Stimulated activated CD8-positive, alpha-beta memory T cell treated with anti-CD3 and anti-CD28 coated beads, Interleukin-4, amount 100 ng/mL, for 4 hours (primary cell): ENCODE results near the gene MMP19.

ENCODE experiments used
- DNase-seq, 2 donors: peaks; one replicate each; pipeline ENCODE4 v3.0.0-alpha.2; 2020; ENCODE audit warnings: low read depth in 2 of 2, low spot score in 1 of 2

The MMP19 gene

GRCh38 chr12:55814257-55814656 is 28.5 kb downstream of the MMP19 start:
- DNase-seq, result no peak

GRCh38 chr12:55812088-55812487 is 30.6 kb downstream of the MMP19 start:
- no peak for DNase-seq

- DNase-seq, result no peak
Measured at GRCh38 chr12:55809274-55809673, 33.5 kb downstream of the MMP19 start.

- DNase-seq, result no peak
Measured at GRCh38 chr12:55806982-55807381, 35.8 kb downstream of the MMP19 start.

GRCh38 chr12:55797550-55797949 is 45.2 kb downstream of the MMP19 start:
- no peak for DNase-seq

- DNase-seq, result no peak
Measured at GRCh38 chr12:55797068-55797467, 45.7 kb downstream of the MMP19 start.

GRCh38 chr12:55795950-55796349 is 46.8 kb downstream of the MMP19 start:
- no peak for DNase-seq

GRCh38 chr12:55789893-55790292 is 52.8 kb downstream of the MMP19 start:
- DNase-seq, result no peak

GRCh38 chr12:55789171-55789570 is 53.6 kb downstream of the MMP19 start:
- no peak for DNase-seq

GRCh38 chr12:55788546-55788945 is 54.2 kb downstream of the MMP19 start:
- DNase-seq, result no peak
